Stomach (tissue), 4 donors: ENCODE data around the gene TFEC.

Experiments
- POLR2A ChIP-seq, 4 donors: fragments of 450-650 bp; IDR thresholded peaks; one replicate each; pipeline ENCODE4 v1.6.1; 2016; ENCODE audit warnings: antibody characterized with exemption in 4 of 4, control low read depth in 2 of 4, mild to moderate bottlenecking in 1 of 4, moderate library complexity in 1 of 4
- TF ChIP-seq, protein P1 (sequence below), 7 experiments: fragments of 450-650 bp in 4 of 7; fragments of 200-600 bp in 3 of 7; sonication (generic) in 3 of 7; IDR thresholded peaks; one replicate each; pipeline ENCODE4 v1.5.1; 2016 to 2019; ENCODE audit warnings: antibody characterized with exemption in 7 of 7, control low read depth in 2 of 7, mild to moderate bottlenecking in 1 of 7

- TF ChIP-seq POLR2A (IDR thresholded peaks at IDR 0.05): no peak
- TF ChIP-seq, protein P1, sequence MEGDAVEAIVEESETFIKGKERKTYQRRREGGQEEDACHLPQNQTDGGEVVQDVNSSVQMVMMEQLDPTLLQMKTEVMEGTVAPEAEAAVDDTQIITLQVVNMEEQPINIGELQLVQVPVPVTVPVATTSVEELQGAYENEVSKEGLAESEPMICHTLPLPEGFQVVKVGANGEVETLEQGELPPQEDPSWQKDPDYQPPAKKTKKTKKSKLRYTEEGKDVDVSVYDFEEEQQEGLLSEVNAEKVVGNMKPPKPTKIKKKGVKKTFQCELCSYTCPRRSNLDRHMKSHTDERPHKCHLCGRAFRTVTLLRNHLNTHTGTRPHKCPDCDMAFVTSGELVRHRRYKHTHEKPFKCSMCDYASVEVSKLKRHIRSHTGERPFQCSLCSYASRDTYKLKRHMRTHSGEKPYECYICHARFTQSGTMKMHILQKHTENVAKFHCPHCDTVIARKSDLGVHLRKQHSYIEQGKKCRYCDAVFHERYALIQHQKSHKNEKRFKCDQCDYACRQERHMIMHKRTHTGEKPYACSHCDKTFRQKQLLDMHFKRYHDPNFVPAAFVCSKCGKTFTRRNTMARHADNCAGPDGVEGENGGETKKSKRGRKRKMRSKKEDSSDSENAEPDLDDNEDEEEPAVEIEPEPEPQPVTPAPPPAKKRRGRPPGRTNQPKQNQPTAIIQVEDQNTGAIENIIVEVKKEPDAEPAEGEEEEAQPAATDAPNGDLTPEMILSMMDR (IDR thresholded peaks at IDR 0.05): no peak
Measured at GRCh38 chr7:115968171-115968570, 62.4 kb downstream of the TFEC start.
